Dendritic cell treated with granulocyte-macrophage colony-stimulating factor and Interleukin-4, amounts not matched to agents 40 ng/mL and 50 ng/mL, for 4 days (primary cell): ENCODE measurements around the gene COCH.
"Not testable (repeated sequence)": the region's sequence is repeated elsewhere in the genome, so short reads cannot be mapped to it uniquely, and the experiment has no call there.

Source experiments
- H3K27ac Mint-ChIP-seq: one replicate; pipeline ENCODE4 v1.8.0; 2022; ENCODE audit warnings: mild to moderate bottlenecking, mixed read lengths
- H3K27me3 Mint-ChIP-seq: one replicate; pipeline ENCODE4 v1.8.0; 2022; ENCODE audit warnings: mild to moderate bottlenecking, mixed read lengths
- H3K36me3 Mint-ChIP-seq: one replicate; pipeline ENCODE4 v1.8.0; 2022; ENCODE audit warnings: low read depth, mixed read lengths
- H3K4me1 Mint-ChIP-seq: one replicate; pipeline ENCODE4 v1.8.0; 2022; ENCODE audit warnings: low read depth, mixed read lengths
- H3K4me3 Mint-ChIP-seq: one replicate; pipeline ENCODE4 v1.8.0; 2022; ENCODE audit warnings: mild to moderate bottlenecking, moderate library complexity, mixed read lengths
- H3K9me3 Mint-ChIP-seq: one replicate; pipeline ENCODE4 v1.8.0; 2022; ENCODE audit warnings: mixed read lengths
- intact Hi-C: fragments of 100-400 bp; cut with micrococcal nuclease; formaldehyde crosslinking; loops from one replicate; pipeline ENCODE4 v1.15.0; 2022

COCH gene

GRCh38 chr14:30888480-30889243 lies 14.3 kb downstream of the COCH start:
- H3K36me3 Mint-ChIP-seq: peaks cover 11% of the 10 kb centered on the region
- no peaks in the 10 kb centered on the region for H3K9me3 Mint-ChIP-seq
- H3K4me1 Mint-ChIP-seq: no peaks in the 10 kb centered on the region
- no peak overlapping the region for H3K27ac Mint-ChIP-seq
- intact Hi-C loops: no loop called here
- H3K27me3 Mint-ChIP-seq: no peaks in the 10 kb centered on the region
- no peak overlapping the region for H3K4me3 Mint-ChIP-seq

GRCh38 chr14:30889244-30889594 lies 14.9 kb downstream of the COCH start:
- no peak overlapping the region for H3K27ac Mint-ChIP-seq
- no peaks in the 10 kb centered on the region for H3K4me1 Mint-ChIP-seq
- H3K4me3 Mint-ChIP-seq: no peak overlapping the region

GRCh38 chr14:30893819-30894218 lies 19.5 kb downstream of the COCH start:
- peaks cover 43% of the 10 kb centered on the region for H3K36me3 Mint-ChIP-seq
- peaks cover 5% of the 10 kb centered on the region for H3K4me1 Mint-ChIP-seq
- no peak overlapping the region for H3K27ac Mint-ChIP-seq
- H3K4me3 Mint-ChIP-seq: no peak overlapping the region
- H3K9me3 Mint-ChIP-seq: no peaks in the 10 kb centered on the region
- H3K27me3 Mint-ChIP-seq: no peaks in the 10 kb centered on the region
- intact Hi-C loops: no loop called here

More at GRCh38 chr14:30889244-30889594, 14.9 kb downstream of the COCH start:
- peaks cover 12% of the 10 kb centered on the region for H3K36me3 Mint-ChIP-seq
- intact Hi-C loops: no loop called here
- H3K27me3 Mint-ChIP-seq: no peaks in the 10 kb centered on the region
- no peaks in the 10 kb centered on the region for H3K9me3 Mint-ChIP-seq

DNA sequence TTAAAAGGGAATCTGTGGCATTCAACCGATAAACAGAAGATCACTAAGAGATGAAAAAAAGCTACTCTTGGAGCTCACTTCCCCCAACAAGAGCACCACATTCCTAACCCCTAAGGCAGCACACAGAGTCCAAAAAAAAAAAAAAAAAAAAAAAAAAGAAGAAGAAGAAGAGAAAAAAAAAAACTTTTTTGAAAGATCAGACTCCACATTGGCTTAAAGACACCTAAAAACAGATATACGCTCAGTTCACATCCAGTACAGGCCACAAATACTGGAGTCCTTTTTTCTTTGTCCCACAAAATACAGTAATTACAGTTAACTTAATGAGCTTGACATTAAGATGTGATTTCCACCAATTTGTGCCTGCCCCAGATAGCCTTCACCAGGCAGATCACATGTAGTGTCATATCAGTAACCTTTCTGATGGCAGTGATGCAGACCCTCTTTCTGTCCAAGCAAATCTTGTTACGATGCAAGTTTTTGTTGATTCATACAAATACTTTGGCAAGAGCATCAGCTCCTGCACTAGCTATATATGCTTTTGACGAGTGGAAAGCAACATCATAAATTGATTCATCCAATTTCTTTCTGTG lies 20.7 kb downstream of the COCH start:
- Mint-ChIP-seq H3K27ac (no peak overlapping the region), H3K36me3 (peaks cover 54% of the 10 kb centered on the region), H3K4me1 (peaks cover 10% of the 10 kb centered on the region), H3K9me3 (no peaks in the 10 kb centered on the region), H3K27me3 (no peaks in the 10 kb centered on the region), H3K4me3 (no peak overlapping the region)
- intact Hi-C loops: no loop called here

- no peaks in the 10 kb centered on the region for H3K27me3 Mint-ChIP-seq
- H3K27ac Mint-ChIP-seq: no peak overlapping the region
- H3K36me3 Mint-ChIP-seq: peaks cover 63% of the 10 kb centered on the region
- no peak overlapping the region for H3K4me3 Mint-ChIP-seq
- intact Hi-C loops: no loop called here
- peaks cover 10% of the 10 kb centered on the region for H3K4me1 Mint-ChIP-seq
- H3K9me3 Mint-ChIP-seq: no peaks in the 10 kb centered on the region
Observed at GRCh38 chr14:30896435-30896834, 22.1 kb downstream of the COCH start.

GRCh38 chr14:30897121-30897520 lies 22.8 kb downstream of the COCH start:
- intact Hi-C loops, H3K4me3 Mint-ChIP-seq: not testable (repeated sequence)
- peaks cover 70% of the 10 kb centered on the region for H3K36me3 Mint-ChIP-seq

DNA sequence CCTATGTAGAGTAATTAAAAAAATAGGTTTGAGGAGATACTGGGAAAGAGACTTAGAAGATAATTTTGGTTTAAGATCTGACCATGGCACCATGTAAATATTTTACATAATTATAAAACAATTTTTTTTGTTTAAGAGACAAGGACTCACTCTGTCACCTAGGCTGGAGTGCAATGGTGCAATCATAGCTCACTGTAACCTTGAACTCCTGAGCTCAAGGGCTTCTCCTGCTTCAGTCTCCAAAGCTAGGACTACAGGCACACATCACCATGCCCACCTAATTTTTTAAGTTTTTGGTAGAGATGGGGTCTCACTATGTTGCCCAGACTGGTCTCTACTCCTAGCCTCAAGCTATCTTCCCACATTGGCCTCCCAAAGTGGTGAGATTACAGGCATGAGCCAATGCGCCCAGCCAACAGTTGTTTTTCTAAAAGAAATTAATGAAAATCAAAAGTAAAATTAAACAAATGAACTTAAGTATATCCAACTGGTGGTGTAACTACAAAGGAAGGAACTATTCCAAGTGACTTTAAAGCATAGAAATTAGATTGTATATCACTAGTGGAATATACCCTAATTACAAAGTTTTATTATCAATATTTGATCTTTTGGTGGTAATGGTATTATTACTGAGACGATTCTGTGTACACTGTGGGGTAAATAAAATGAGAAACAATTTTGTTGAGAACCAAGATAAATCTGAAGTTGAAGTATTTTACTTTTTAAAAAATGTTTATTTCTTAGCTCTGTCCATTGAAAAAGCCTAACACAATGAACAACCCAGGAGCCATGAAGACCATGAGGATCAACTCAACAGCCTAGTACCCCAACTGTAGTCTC lies 29.1 kb downstream of the COCH start:
- Mint-ChIP-seq H3K27me3 (no peaks in the 10 kb centered on the region), H3K36me3 (peaks cover 56% of the 10 kb centered on the region), H3K4me3 (no peak overlapping the region), H3K27ac (no peak overlapping the region), H3K9me3 (no peaks in the 10 kb centered on the region), H3K4me1 (peaks cover 5% of the 10 kb centered on the region)
- intact Hi-C loops: no loop called here

More at GRCh38 chr14:30897121-30897520, 22.8 kb downstream of the COCH start:
- not testable (repeated sequence) for H3K27me3 Mint-ChIP-seq, H3K9me3 Mint-ChIP-seq, H3K27ac Mint-ChIP-seq
- peaks cover 10% of the 10 kb centered on the region for H3K4me1 Mint-ChIP-seq

GRCh38 chr14:30906752-30907658 lies 32.6 kb downstream of the COCH start:
- Mint-ChIP-seq H3K27me3 (no peaks in the 10 kb centered on the region), H3K9me3 (no peaks in the 10 kb centered on the region), H3K27ac (no peak overlapping the region), H3K36me3 (peaks cover 41% of the 10 kb centered on the region), H3K4me3 (no peak overlapping the region), H3K4me1 (no peaks in the 10 kb centered on the region)
- intact Hi-C loops: loop anchor here (2.0 kb wide), 1 partner anchor 250 kb away; no protein-coding TSS in a partner anchor

GRCh38 chr14:30907659-30908057 lies 33.3 kb downstream of the COCH start:
- no peaks in the 10 kb centered on the region for H3K9me3 Mint-ChIP-seq
- no peaks in the 10 kb centered on the region for H3K4me1 Mint-ChIP-seq
- H3K27ac Mint-ChIP-seq: no peak overlapping the region
- no peak overlapping the region for H3K4me3 Mint-ChIP-seq
- intact Hi-C loops: loop anchor here (2.0 kb wide), 1 partner anchor 251 kb away; no protein-coding TSS in a partner anchor
- H3K27me3 Mint-ChIP-seq: no peaks in the 10 kb centered on the region
- peaks cover 37% of the 10 kb centered on the region for H3K36me3 Mint-ChIP-seq

GRCh38 chr14:30908826-30909225 lies 34.5 kb downstream of the COCH start:
- H3K27me3 Mint-ChIP-seq: no peaks in the 10 kb centered on the region
- intact Hi-C loops: no loop called here
- peaks cover 36% of the 10 kb centered on the region for H3K36me3 Mint-ChIP-seq
- no peak overlapping the region for H3K27ac Mint-ChIP-seq
- no peak overlapping the region for H3K4me3 Mint-ChIP-seq
- H3K4me1 Mint-ChIP-seq: no peaks in the 10 kb centered on the region
- no peaks in the 10 kb centered on the region for H3K9me3 Mint-ChIP-seq

DNA sequence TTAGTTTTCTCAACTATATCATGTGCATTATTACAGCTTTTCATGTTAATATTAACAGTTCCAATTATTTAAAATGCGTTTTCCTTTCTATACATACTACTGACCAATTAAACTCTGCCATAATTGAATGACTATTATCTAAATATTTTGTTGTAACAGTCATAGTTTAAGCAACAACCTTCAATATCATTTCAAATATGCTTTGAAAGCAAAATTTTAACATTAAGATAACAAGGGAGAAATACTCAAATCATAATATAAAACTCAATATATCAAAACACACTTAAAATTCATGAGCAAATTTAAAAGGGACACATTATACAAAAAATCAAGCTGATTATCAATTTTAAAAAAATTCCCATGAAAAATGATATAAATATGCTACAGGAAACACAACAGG lies 40.5 kb downstream of the COCH start:
- no peak overlapping the region for H3K4me3 Mint-ChIP-seq
- H3K4me1 Mint-ChIP-seq: no peaks in the 10 kb centered on the region
- peaks cover 23% of the 10 kb centered on the region for H3K36me3 Mint-ChIP-seq
- H3K27me3 Mint-ChIP-seq: no peaks in the 10 kb centered on the region
- no peak overlapping the region for H3K27ac Mint-ChIP-seq
- H3K9me3 Mint-ChIP-seq: no peaks in the 10 kb centered on the region
- intact Hi-C loops: no loop called here

- no peaks in the 10 kb centered on the region for H3K9me3 Mint-ChIP-seq
- intact Hi-C loops: no loop called here
- H3K27ac Mint-ChIP-seq: no peak overlapping the region
Observed at GRCh38 chr14:30915596-30915995, 41.2 kb downstream of the COCH start.

DNA sequence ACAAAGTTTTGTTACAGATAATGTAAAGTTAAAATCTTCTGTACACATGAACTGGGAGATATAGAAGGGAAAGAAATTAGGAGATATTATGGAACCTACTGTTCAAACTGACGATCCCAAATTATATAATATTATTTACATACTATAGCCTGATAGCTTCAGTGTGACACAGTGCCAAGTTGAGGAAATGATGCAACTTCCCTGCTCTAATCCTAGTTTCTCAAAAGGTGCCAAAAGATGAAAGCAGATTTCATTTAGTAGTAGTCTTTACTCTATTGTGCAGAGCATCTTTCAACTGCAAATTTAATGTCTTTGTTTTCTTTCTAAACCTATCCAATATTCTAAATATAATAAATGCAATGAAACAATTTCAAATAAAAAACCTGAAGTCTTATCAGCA lies 46.9 kb downstream of the COCH start:
- Mint-ChIP-seq H3K27ac (no peak overlapping the region), H3K4me3 (no peak overlapping the region), H3K4me1 (peaks cover 12% of the 10 kb centered on the region), H3K9me3 (no peaks in the 10 kb centered on the region), H3K27me3 (no peaks in the 10 kb centered on the region), H3K36me3 (peaks cover 45% of the 10 kb centered on the region)
- intact Hi-C loops: no loop called here

More at GRCh38 chr14:30915596-30915995, 41.2 kb downstream of the COCH start:
- Mint-ChIP-seq H3K27me3 (no peaks in the 10 kb centered on the region), H3K4me1 (peaks cover 5% of the 10 kb centered on the region), H3K4me3 (no peak overlapping the region), H3K36me3 (peaks cover 25% of the 10 kb centered on the region)
